ENCODE data around the gene ZMYND8. TPM values are rescaled to one million over a fixed set of nuclear protein-coding genes. Genes with fewer than 3 reads are reported as not detected.

Gene ZMYND8
- total and polyA plus RNA-seq, 10 of the 15 experiments (the other 5 are each of a cell fraction or from before 2014, with no cell fraction given): 12.9 to 54.8 (median 23.1) TPM

DNA sequence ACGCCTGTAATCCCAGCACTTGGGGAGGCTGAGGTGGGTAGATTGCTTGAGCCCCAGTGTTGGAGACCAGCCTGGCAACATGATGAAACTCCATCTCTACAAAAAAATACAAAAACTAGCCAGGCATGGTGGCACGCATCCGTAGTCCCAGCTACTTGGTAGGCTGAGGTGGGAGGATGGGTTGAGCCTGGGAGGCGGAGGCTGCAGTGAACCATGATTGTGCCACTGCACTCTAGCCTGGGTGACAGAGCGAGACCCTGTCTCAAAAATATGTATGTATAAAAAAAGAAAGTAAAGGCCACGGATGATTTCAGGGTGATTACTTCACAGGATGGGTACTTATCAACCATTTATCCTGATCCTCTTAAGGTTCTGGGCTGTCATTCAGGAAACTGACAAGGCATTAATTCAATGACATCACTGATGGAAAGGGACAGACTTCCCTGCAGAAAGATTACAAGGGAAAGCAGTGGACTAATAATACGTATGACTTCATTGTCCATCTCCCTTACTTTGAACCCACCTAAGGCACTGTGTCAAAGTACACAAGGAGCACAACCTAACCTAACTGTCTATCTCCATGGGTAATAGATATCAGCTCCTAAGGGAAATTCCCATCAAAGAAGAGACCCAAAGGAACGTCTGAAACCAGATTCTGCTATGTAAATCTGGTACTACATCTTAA lies 61.2 kb downstream of the ZMYND8 start:
- H3K36me3 ChIP-seq (ENCODE audit: control insufficient read depth in 2 of 2, insufficient read depth in 2 of 2, low read length in 1 of 2): peaks cover 28 to 50% of the 10 kb centered on the region in 2 experiments

GRCh38 chr20:47293631-47294030 lies 62.9 kb downstream of the ZMYND8 start:
- FAIRE-seq (no peak), DNase-seq (ENCODE audit: low read depth, low spot score) (no peak), ATAC-seq (no peak)
- Histone ChIP-seq H3K27ac (ENCODE audit: control insufficient read depth, insufficient read depth) (no peak overlapping the region), H3K79me2 (ENCODE audit: control insufficient read depth, insufficient read depth, low read length) (no peaks in the 10 kb centered on the region), H2AFZ (ENCODE audit: control insufficient read depth, low read depth, low read length) (no peak overlapping the region), H3K36me3 (ENCODE audit: control insufficient read depth in 2 of 2, insufficient read depth in 2 of 2, low read length in 1 of 2) (peaks cover 26 to 57% of the 10 kb centered on the region in 2 experiments), H3K27me3 (replicated peaks in 1 of 2; ENCODE audit: control insufficient read depth in 2 of 2, insufficient read depth in 2 of 2, low read length in 1 of 2) (no peaks in the 10 kb centered on the region), H3K4me2 (ENCODE audit: control insufficient read depth, insufficient read depth) (no peak overlapping the region), H4K20me1 (ENCODE audit: control insufficient read depth, insufficient read depth) (no peaks in the 10 kb centered on the region), H3K4me1 (ENCODE audit: control insufficient read depth, insufficient read depth, low read length) (no peaks in the 10 kb centered on the region), H3K4me3 (no peak overlapping the region), H3K9me3 (replicated peaks; ENCODE audit: control insufficient read depth, insufficient read depth, low read length) (no peaks in the 10 kb centered on the region), H3K9ac (ENCODE audit: control insufficient read depth, insufficient read depth, low read length) (no peak overlapping the region)
- ChIA-PET POLR2A (interaction anchor here (0.6 kb wide), 1 partner anchor 9 kb away, joined by 3 read pairs; no protein-coding TSS in a partner anchor), SMC1A (ENCODE audit: uncharacterized antibody, unreplicated experiment) (no interaction called here), RAD21 (ENCODE audit: unreplicated experiment) (no interaction called here), CTCF (no interaction called here)
- in situ Hi-C loops (cut with MboI): no loop called here
- no peak for TF ChIP-seq MTA2 (IDR thresholded peaks at IDR 0.05; ENCODE audit: low read depth)
- peak in 1 of 2 experiments; percentile 68; a peak in 1 of 4 replicates for TF ChIP-seq ETV6 (conservative IDR thresholded peaks at IDR 0.05 in 1 of 2, IDR thresholded peaks at IDR 0.05 in 1 of 2; ENCODE audit: borderline replicate concordance in 1 of 2, low read depth in 1 of 2)
- TF ChIP-seq FOXK2 (IDR thresholded peaks at IDR 0.05): no peak
- TF ChIP-seq POLR2AphosphoS5 (IDR thresholded peaks at IDR 0.05; ENCODE audit: low read length): no peak
- TF ChIP-seq, protein P1, sequence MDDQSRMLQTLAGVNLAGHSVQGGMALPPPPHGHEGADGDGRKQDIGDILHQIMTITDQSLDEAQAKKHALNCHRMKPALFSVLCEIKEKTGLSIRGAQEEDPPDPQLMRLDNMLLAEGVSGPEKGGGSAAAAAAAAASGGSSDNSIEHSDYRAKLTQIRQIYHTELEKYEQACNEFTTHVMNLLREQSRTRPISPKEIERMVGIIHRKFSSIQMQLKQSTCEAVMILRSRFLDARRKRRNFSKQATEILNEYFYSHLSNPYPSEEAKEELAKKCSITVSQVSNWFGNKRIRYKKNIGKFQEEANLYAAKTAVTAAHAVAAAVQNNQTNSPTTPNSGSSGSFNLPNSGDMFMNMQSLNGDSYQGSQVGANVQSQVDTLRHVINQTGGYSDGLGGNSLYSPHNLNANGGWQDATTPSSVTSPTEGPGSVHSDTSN (IDR thresholded peaks at IDR 0.05; ENCODE audit: insufficient replicate concordance, low read depth, low read length): no peak
- no peak for TF ChIP-seq EP300 (IDR thresholded peaks at IDR 0.05; ENCODE audit: borderline replicate concordance in 1 of 2, control insufficient read depth in 1 of 2, low read depth in 2 of 2, low read length in 2 of 2)
- 0 out of 2 replicates have a peak, but pooled peaks have one; percentile 1 for TF ChIP-seq NFXL1 (IDR thresholded peaks at IDR 0.05; ENCODE audit: borderline replicate concordance)
- TF ChIP-seq NFIC (IDR thresholded peaks at IDR 0.05; ENCODE audit: low read depth, low read length): no peak
- intact Hi-C loops (cut with micrococcal nuclease; ENCODE audit: unreplicated experiment): no loop called here
- WGBS (ENCODE audit: insufficient coverage, insufficient replicate concordance, low lambda C conversion rate, missing lambda C conversion rate): 38% methylated on average over 4 of the region's 4 CpGs
- no TSS peak for BruUV-seq (replicated peaks)

More for the DNA sequence above, 61.2 kb downstream of the ZMYND8 start:
- ATAC-seq: no peak
- intact Hi-C loops (cut with micrococcal nuclease; ENCODE audit: unreplicated experiment): no loop called here
- 87% methylated on average over 8 of the region's 8 CpGs for whole genome bisulfite sequencing (ENCODE audit: insufficient coverage, insufficient replicate concordance, low lambda C conversion rate, missing lambda C conversion rate)
- no peaks in the 10 kb centered on the region for H3K9me3 ChIP-seq (replicated peaks; ENCODE audit: control insufficient read depth, insufficient read depth, low read length)
- no TSS peak for BruUV-seq (replicated peaks)
- ChIA-PET CTCF (interaction anchor here (0.7 to 2.1 kb wide), 2 partner anchors 21 to 89 kb away, joined by 3 to 11 read pairs; no protein-coding TSS in a partner anchor), SMC1A (ENCODE audit: uncharacterized antibody, unreplicated experiment) (interaction anchor here (0.7 to 1.6 kb wide), 2 partner anchors 8 to 21 kb away, joined by 3 to 4 read pairs; no protein-coding TSS in a partner anchor), RAD21 (ENCODE audit: unreplicated experiment) (interaction anchor here (1.3 to 2.2 kb wide), 2 partner anchors 22 to 89 kb away, joined by 5 to 8 read pairs; no protein-coding TSS in a partner anchor), POLR2A (no interaction called here)
- peak; percentile 19; the same call in 1 of the 2 replicates for TF ChIP-seq NFXL1 (IDR thresholded peaks at IDR 0.05; ENCODE audit: borderline replicate concordance)
- no peak for TF ChIP-seq SPI1 (IDR thresholded peaks at IDR 0.05; ENCODE audit: borderline replicate concordance, insufficient read depth, low read depth, low read length)
- no peak for TF ChIP-seq RCOR1 (conservative IDR thresholded peaks at IDR 0.05; ENCODE audit: low read depth, low read length)
- no peak overlapping the region for H3K4me3 ChIP-seq
- in situ Hi-C loops (cut with MboI): no loop called here
- no peak overlapping the region for H2AFZ ChIP-seq (ENCODE audit: control insufficient read depth, low read depth, low read length)
- FAIRE-seq: no peak
- no peak for DNase-seq (ENCODE audit: low read depth, low spot score)
- no peaks in the 10 kb centered on the region for H4K20me1 ChIP-seq (ENCODE audit: control insufficient read depth, insufficient read depth)
- no peak overlapping the region for H3K27ac ChIP-seq (ENCODE audit: control insufficient read depth, insufficient read depth)
- no peaks in the 10 kb centered on the region for H3K4me1 ChIP-seq (ENCODE audit: control insufficient read depth, insufficient read depth, low read length)
- H3K9ac ChIP-seq (ENCODE audit: control insufficient read depth, insufficient read depth, low read length): no peak overlapping the region
- H3K4me2 ChIP-seq (ENCODE audit: control insufficient read depth, insufficient read depth): no peak overlapping the region
- H3K27me3 ChIP-seq (replicated peaks in 1 of 2; ENCODE audit: control insufficient read depth in 2 of 2, insufficient read depth in 2 of 2, low read length in 1 of 2): no peaks in the 10 kb centered on the region
- H3K79me2 ChIP-seq (ENCODE audit: control insufficient read depth, insufficient read depth, low read length): no peaks in the 10 kb centered on the region; the same call in 1 of the 2 replicates

All from GM12878 (cell line).